Endothelial cell of umbilical vein (primary cell): ENCODE results near the gene TMEM178A. TPM values are rescaled to one million over a fixed set of nuclear protein-coding genes. Genes with fewer than 3 reads are reported as not detected.

Experiments used
- BruUV-seq: library from RNA; stranded (reverse); fragments of 400-500 nt; replicated peaks from 2 replicates; lab custom pipeline; 2021; lab: Mats Ljungman, UMichigan
- CTCF ChIA-PET: fragments of 300-600, 350-600 bp; sonication (Branson Sonifier 250); formaldehyde crosslinking; loops from one replicate; lab custom pipeline; 2021; ENCODE audit warnings: antibody characterized with exemption, inconsistent platforms; lab: Charles Lee
- POLR2A ChIA-PET: fragments of 300-600, 350-600 bp; sonication (Branson Sonifier 250); formaldehyde crosslinking; loops from one replicate; lab custom pipeline; 2021; ENCODE audit warnings: antibody characterized with exemption, inconsistent platforms; lab: Charles Lee
- DNase-seq: peaks from one replicate; pipeline ENCODE4 v3.0.0-alpha.2; 2011; ENCODE audit warnings: low read depth, low spot score
- FAIRE-seq: peaks from 2 replicates; lab custom pipeline; 2011; peaks lifted over from hg19 to GRCh38; lab: Jason Lieb, UNC
- H2AFZ ChIP-seq: 2 replicates; pipeline ENCODE4 v1.6.0; 2012; ENCODE audit warnings: low read depth, low read length, control low read depth, inconsistent platforms
- H3K27ac ChIP-seq: 2 replicates; pipeline ENCODE4 v1.5.1; 2011; ENCODE audit warnings: low read depth, mild to moderate bottlenecking, control low read depth, low read length, moderate library complexity; ENCODE audit not compliant: insufficient read depth
- H3K27me3 ChIP-seq, 2 experiments: 2 replicates each; pipeline versions ENCODE4 v1.6.0 to v1.6.1; 2011; ENCODE audit warnings: low read length in 2 of 2, mixed read lengths in 1 of 2; ENCODE audit not compliant: control insufficient read depth in 2 of 2, insufficient read depth in 2 of 2
- H3K36me3 ChIP-seq, 2 experiments: 2 replicates in 1 of 2; 3 replicates in 1 of 2; pipeline ENCODE4 v1.5.1; 2011; ENCODE audit warnings: low read length in 2 of 2, mild to moderate bottlenecking in 1 of 2, moderate library complexity in 1 of 2; ENCODE audit not compliant: control insufficient read depth in 2 of 2, insufficient read depth in 2 of 2; ENCODE audit errors: extremely low read depth in 1 of 2
- H3K4me1 ChIP-seq: 3 replicates; pipeline ENCODE4 v1.5.1; 2011; ENCODE audit warnings: mild to moderate bottlenecking, low read length; ENCODE audit not compliant: control insufficient read depth, insufficient read depth; ENCODE audit errors: extremely low read depth
- H3K4me2 ChIP-seq: 2 replicates; pipeline ENCODE4 v1.6.1; 2011; ENCODE audit warnings: low read length, control low read depth, mixed read lengths; ENCODE audit not compliant: insufficient read depth
- H3K4me3 ChIP-seq, 3 experiments: fragments of 200-600 bp in 1 of 3; sonication (generic), shearing (Covaris generic) in 1 of 3; replicated peaks in 1 of 3; 2 replicates each; pipeline ENCODE4 v1.5.1; 2011 to 2016; ENCODE audit warnings: control low read depth in 3 of 3, low read length in 3 of 3, mild to moderate bottlenecking in 2 of 3, inconsistent platforms in 1 of 3, low read depth in 1 of 3, moderate library complexity in 1 of 3; ENCODE audit not compliant: insufficient read depth in 1 of 3
- H3K79me2 ChIP-seq: 2 replicates; pipeline ENCODE4 v1.6.0; 2012; ENCODE audit warnings: low read length, inconsistent platforms; ENCODE audit not compliant: control insufficient read depth, insufficient read depth
- H3K9ac ChIP-seq: replicated peaks from 2 replicates; pipeline ENCODE3; 2011; ENCODE audit warnings: low read length, control low read depth; ENCODE audit not compliant: insufficient read depth; ENCODE audit errors: extremely low read depth
- H3K9me1 ChIP-seq: replicated peaks from 3 replicates; pipeline ENCODE4 v1.6.0; 2011; ENCODE audit warnings: mild to moderate bottlenecking, low read length; ENCODE audit not compliant: control insufficient read depth, insufficient read depth; ENCODE audit errors: extremely low read depth
- H3K9me3 ChIP-seq: replicated peaks from 2 replicates; pipeline ENCODE4 v1.5.1; 2012; ENCODE audit warnings: low read length, inconsistent platforms; ENCODE audit not compliant: control insufficient read depth, insufficient read depth
- H4K20me1 ChIP-seq: replicated peaks from 2 replicates; pipeline ENCODE3; 2011; ENCODE audit warnings: mild to moderate bottlenecking, low read length; ENCODE audit not compliant: control insufficient read depth, insufficient read depth; ENCODE audit errors: extremely low read depth
- CTCF ChIP-seq, 2 donors: IDR thresholded peaks; 1 replicate in 1 of 2; 2 replicates in 1 of 2; pipeline ENCODE4 v1.5.1; 2011; ENCODE audit warnings: low read length in 2 of 2, mild to moderate bottlenecking in 2 of 2, moderate library complexity in 2 of 2, control low read depth in 1 of 2, inconsistent platforms in 1 of 2, low read depth in 1 of 2; ENCODE audit not compliant: insufficient read depth in 1 of 2; ENCODE audit errors: extremely low read depth in 1 of 2
- EZH2 ChIP-seq: IDR thresholded peaks from 2 replicates; pipeline ENCODE4 v1.6.1; 2012; ENCODE audit warnings: borderline replicate concordance, low read depth, mild to moderate bottlenecking, moderate library complexity, low read length, inconsistent platforms; ENCODE audit not compliant: severe bottlenecking
- FOS ChIP-seq: IDR thresholded peaks from 2 replicates; pipeline ENCODE4 v1.6.1; 2011; ENCODE audit warnings: mild to moderate bottlenecking, low read length, moderate library complexity, borderline replicate concordance; ENCODE audit not compliant: insufficient read depth
- GATA2 ChIP-seq: IDR thresholded peaks from 2 replicates; pipeline ENCODE4 v1.7.0; 2011; ENCODE audit warnings: low read depth, mild to moderate bottlenecking, moderate library complexity, mixed read lengths, low read length; ENCODE audit not compliant: insufficient read length, insufficient read depth
- JUN ChIP-seq: IDR thresholded peaks from 2 replicates; pipeline ENCODE4 v1.6.1; 2011; ENCODE audit warnings: borderline replicate concordance, low read depth; ENCODE audit not compliant: insufficient read length, insufficient read depth
- MAX ChIP-seq: IDR thresholded peaks from 2 replicates; pipeline ENCODE4 v1.6.1; 2011; ENCODE audit not compliant: insufficient read depth, insufficient read length
- MYC ChIP-seq: IDR thresholded peaks from one replicate; pipeline ENCODE4 v1.6.1; 2011; ENCODE audit warnings: mild to moderate bottlenecking, low read depth, low read length
- POLR2A ChIP-seq: IDR thresholded peaks from 2 replicates; pipeline ENCODE4 v1.6.1; 2012; ENCODE audit warnings: low read depth, mild to moderate bottlenecking, control low read depth, low read length
- POLR2AphosphoS5 ChIP-seq: IDR thresholded peaks from 2 replicates; pipeline ENCODE4 v1.6.1; 2012; ENCODE audit warnings: low read depth, mild to moderate bottlenecking, control low read depth, low read length, moderate library complexity; ENCODE audit not compliant: insufficient read depth
- dilution Hi-C: fragments of 300-500 bp; cut with MboI; formaldehyde crosslinking; loops from one replicate; pipeline ENCODE4 v1.15.0; 2019; ENCODE audit warnings: low sequenced_read_pairs; ENCODE audit not compliant: extremely low pct_ligation_motif_present
- intact Hi-C: fragments of 100-400 bp; cut with micrococcal nuclease; formaldehyde crosslinking; loops from one replicate; pipeline ENCODE4 v1.10.0; 2022
- polyA plus RNA-seq, 4 experiments: library from polyadenylated mRNA; depleted of rRNA in 3 of 4; stranded (reverse) in 3 of 4; unstranded in 1 of 4; fragments of >200 nt; gene quantifications; 2 replicates each; pipeline versions ENCODE4 v1.2.1 to v1.2.3, GENCODE V29; 2011 to 2012; ENCODE audit warnings: missing spikeins in 1 of 4
- total RNA-seq: library from RNA; stranded (reverse); gene quantifications from 2 replicates; pipeline ENCODE4 v1.2.3, GENCODE V29; 2021

Gene TMEM178A
- total and polyA plus RNA-seq, 2 donors (not counting 3 experiments of a cell fraction or from before 2014, with no cell fraction given) = 1.5 to 2.8 TPM

- no peaks in the 10 kb centered on the region for H3K36me3 ChIP-seq
- no peak for FAIRE-seq
- intact Hi-C loops = no loop called here
- POLR2A ChIA-PET = no interaction called here
- H3K4me1 ChIP-seq = no peaks in the 10 kb centered on the region
- H3K4me2 ChIP-seq = no peak overlapping the region
- H3K79me2 ChIP-seq = no peaks in the 10 kb centered on the region
- BruUV-seq = no TSS peak
- TF ChIP-seq POLR2AphosphoS5 = no peak
- dilution Hi-C loops = no loop called here
- H4K20me1 ChIP-seq = no peaks in the 10 kb centered on the region
- CTCF ChIA-PET = interaction anchor here (5.0 kb wide), 1 partner anchor 13 kb away, joined by 44 read pairs; no protein-coding TSS in a partner anchor
- no peak overlapping the region for H3K4me3 ChIP-seq
- H3K9ac ChIP-seq = no peak overlapping the region
- no peak overlapping the region for H2AFZ ChIP-seq
- H3K27me3 ChIP-seq = peaks cover 3 to 14% of the 10 kb centered on the region in 2 experiments
- no peak for DNase-seq
- H3K27ac ChIP-seq = no peak overlapping the region
- no peaks in the 10 kb centered on the region for H3K9me3 ChIP-seq
- no peaks in the 10 kb centered on the region for H3K9me1 ChIP-seq
Measured at GRCh38 chr2:39717067-39717466, 51.4 kb downstream of the TMEM178A start.

- TF ChIP-seq POLR2AphosphoS5 = no peak
- no peak for TF ChIP-seq MYC
- no peak for TF ChIP-seq JUN
- TF ChIP-seq POLR2A = no peak
- no peak for TF ChIP-seq MAX
- TF ChIP-seq GATA2 = no peak
- TF ChIP-seq CTCF (IDR thresholded peaks at IDR 0.05; ENCODE audit: extremely low read depth in 1 of 2, insufficient read depth in 1 of 2, low read depth in 1 of 2, low read length in 2 of 2) = no peak
- TF ChIP-seq EZH2 = no peak
- TF ChIP-seq FOS = no peak
- no peaks in the 10 kb centered on the region for H3K4me1 ChIP-seq
- H4K20me1 ChIP-seq = no peaks in the 10 kb centered on the region
- H3K9me1 ChIP-seq = no peaks in the 10 kb centered on the region
- no peak overlapping the region for H3K9ac ChIP-seq
- no peak for FAIRE-seq
- dilution Hi-C loops (no loop called here), intact Hi-C loops (no loop called here)
- CTCF ChIA-PET = interaction anchor here (0.5 to 5.0 kb wide), 3 partner anchors 9 to 228 kb away, joined by 4 to 44 read pairs (median 4); no protein-coding TSS in a partner anchor
- H3K36me3 ChIP-seq = no peaks in the 10 kb centered on the region
- H3K4me3 ChIP-seq = no peak overlapping the region
- no peaks in the 10 kb centered on the region for H3K9me3 ChIP-seq
- no peak for DNase-seq
- H3K27me3 ChIP-seq = peaks cover 8 to 12% of the 10 kb centered on the region in 2 experiments
- no peak overlapping the region for H3K4me2 ChIP-seq
- POLR2A ChIA-PET = no interaction called here
- H3K79me2 ChIP-seq = no peaks in the 10 kb centered on the region
- H3K27ac ChIP-seq = no peak overlapping the region
- BruUV-seq = no TSS peak
- no peak overlapping the region for H2AFZ ChIP-seq
Measured at GRCh38 chr2:39718483-39718882, 52.8 kb downstream of the TMEM178A start.
